Type B pancreatic cell (in vitro differentiated cells): ENCODE data around the gene RPRD1B. TPM values are rescaled to one million over a fixed set of nuclear protein-coding genes. Genes with fewer than 3 reads are reported as not detected.

ENCODE experiments used
- DNase-seq: peaks from one replicate; pipeline ENCODE4 v3.0.0; 2021; ENCODE audit warnings: mixed read lengths; ENCODE audit not compliant: unreplicated experiment; ENCODE audit errors: extremely low spot score
- H3K27ac Mint-ChIP-seq: 2 replicates; pipeline ENCODE4 v1.8.0; 2021; ENCODE audit warnings: mild to moderate bottlenecking, mixed read lengths
- H3K27me3 Mint-ChIP-seq: 2 replicates; pipeline ENCODE4 v1.8.0; 2021; ENCODE audit warnings: mixed read lengths
- H3K36me3 Mint-ChIP-seq: 2 replicates; pipeline ENCODE4 v1.8.0; 2021; ENCODE audit warnings: mixed read lengths
- H3K4me1 Mint-ChIP-seq: one replicate; pipeline ENCODE4 v1.8.0; 2021; ENCODE audit warnings: mixed read lengths; ENCODE audit not compliant: unreplicated experiment
- H3K4me3 Mint-ChIP-seq: 2 replicates; pipeline ENCODE4 v1.8.0; 2021; ENCODE audit warnings: mild to moderate bottlenecking, mixed read lengths
- H3K9me3 Mint-ChIP-seq: 2 replicates; pipeline ENCODE4 v1.8.0; 2021; ENCODE audit warnings: mixed read lengths
- total RNA-seq: library from RNA; stranded (reverse); gene quantifications from 2 replicates; pipeline ENCODE4 v1.2.1, GENCODE V29; 2021; ENCODE audit warnings: low replicate concordance
- TF ChIP-seq, protein P1 (sequence below): fragments of 200-600 bp; sonication (generic); conservative IDR thresholded peaks from 2 replicates; pipeline ENCODE4 v1.5.0; 2021; ENCODE audit warnings: antibody characterized with exemption, mild to moderate bottlenecking

RPRD1B gene
- total RNA-seq, 1 donor from 2014 or later = 41.9 TPM

DNA sequence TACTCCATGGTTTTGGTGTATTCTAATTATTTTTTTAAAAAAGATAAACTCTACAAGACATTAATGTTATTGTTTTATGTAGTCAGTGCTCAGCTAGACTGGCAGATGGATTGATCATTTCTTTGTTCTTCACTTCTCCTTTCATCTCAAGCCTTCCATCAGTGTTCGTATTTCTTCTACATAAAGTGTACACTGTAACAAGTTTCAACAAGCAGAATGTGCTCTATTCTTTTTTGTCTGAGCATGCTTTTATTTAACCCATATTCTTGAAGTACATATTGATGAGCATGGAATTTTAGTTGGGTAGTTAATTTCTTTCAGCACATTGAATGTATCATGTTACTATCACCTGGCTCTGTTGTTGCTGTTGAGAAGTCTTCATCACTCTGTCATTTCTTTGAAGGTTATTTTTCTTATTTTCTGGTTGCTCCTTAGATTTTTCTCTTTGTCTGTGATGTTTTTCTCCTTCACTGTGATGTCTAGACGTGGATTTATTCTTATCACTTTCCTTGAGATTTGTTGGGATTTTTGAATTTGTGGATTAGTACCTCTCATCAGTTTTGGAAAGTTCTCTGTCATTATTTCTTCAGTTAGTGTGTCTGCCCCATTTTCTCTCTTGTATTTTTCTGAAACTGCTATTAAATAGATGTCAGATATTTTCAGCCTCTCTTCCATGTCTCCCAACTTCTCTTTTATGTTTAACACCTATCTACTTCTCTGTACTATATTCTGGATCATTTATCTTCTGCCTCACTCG, 83.0 kb downstream of the RPRD1B start:
- H3K36me3 Mint-ChIP-seq = no peaks in the 10 kb centered on the region
- H3K4me3 Mint-ChIP-seq = no peak overlapping the region
- peaks cover 12% of the 10 kb centered on the region for H3K4me1 Mint-ChIP-seq
- no peaks in the 10 kb centered on the region for H3K9me3 Mint-ChIP-seq
- TF ChIP-seq, protein P1, sequence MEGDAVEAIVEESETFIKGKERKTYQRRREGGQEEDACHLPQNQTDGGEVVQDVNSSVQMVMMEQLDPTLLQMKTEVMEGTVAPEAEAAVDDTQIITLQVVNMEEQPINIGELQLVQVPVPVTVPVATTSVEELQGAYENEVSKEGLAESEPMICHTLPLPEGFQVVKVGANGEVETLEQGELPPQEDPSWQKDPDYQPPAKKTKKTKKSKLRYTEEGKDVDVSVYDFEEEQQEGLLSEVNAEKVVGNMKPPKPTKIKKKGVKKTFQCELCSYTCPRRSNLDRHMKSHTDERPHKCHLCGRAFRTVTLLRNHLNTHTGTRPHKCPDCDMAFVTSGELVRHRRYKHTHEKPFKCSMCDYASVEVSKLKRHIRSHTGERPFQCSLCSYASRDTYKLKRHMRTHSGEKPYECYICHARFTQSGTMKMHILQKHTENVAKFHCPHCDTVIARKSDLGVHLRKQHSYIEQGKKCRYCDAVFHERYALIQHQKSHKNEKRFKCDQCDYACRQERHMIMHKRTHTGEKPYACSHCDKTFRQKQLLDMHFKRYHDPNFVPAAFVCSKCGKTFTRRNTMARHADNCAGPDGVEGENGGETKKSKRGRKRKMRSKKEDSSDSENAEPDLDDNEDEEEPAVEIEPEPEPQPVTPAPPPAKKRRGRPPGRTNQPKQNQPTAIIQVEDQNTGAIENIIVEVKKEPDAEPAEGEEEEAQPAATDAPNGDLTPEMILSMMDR = no peak
- no peak for DNase-seq
- H3K27ac Mint-ChIP-seq = no peak overlapping the region
- H3K27me3 Mint-ChIP-seq = no peaks in the 10 kb centered on the region

DNA sequence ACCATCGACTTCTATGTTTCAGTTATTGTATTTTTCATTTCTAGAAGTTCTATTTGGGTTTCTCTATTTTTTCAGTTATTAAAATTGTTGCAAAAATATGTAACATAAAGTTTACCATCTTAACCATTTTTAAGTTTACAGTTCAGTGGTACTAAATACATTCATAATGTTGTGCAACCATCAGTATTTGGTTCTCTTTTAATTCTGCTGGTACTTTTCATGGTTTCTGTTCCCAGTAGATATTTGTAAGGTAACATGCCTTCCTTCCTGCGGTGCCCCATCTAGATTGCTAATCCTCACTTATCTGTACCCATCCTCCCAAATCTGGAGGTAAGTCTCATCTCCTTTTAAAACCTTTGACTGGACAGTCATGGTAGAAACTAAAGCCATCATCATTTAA, 83.7 kb downstream of the RPRD1B start:
- Mint-ChIP-seq H3K36me3 (no peaks in the 10 kb centered on the region), H3K4me3 (no peak overlapping the region), H3K9me3 (no peaks in the 10 kb centered on the region), H3K27me3 (no peaks in the 10 kb centered on the region), H3K27ac (no peak overlapping the region), H3K4me1 (peaks cover 12% of the 10 kb centered on the region)
- TF ChIP-seq, protein P1 = no peak
- no peak for DNase-seq

DNA sequence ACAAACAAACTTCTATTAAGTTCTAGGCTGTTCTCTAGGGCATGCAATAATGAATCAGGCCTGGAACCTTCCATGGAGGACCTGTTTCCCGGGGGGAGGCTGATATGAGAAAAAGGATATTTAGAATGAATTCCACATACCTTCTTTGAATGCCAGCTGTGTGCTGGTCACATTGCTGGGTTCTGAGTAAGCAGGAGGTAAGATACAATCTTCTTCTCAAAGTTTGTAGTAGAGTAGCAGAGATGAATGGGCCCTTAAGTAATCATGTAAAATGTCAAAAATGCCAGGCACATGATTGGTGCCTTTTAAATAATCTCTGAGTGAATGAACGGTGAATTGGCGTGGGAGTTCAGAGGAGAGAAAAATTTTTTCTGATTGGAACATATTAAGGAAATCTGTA, 84.1 kb downstream of the RPRD1B start:
- TF ChIP-seq, protein P1 = no peak
- no peak overlapping the region for H3K27ac Mint-ChIP-seq
- no peaks in the 10 kb centered on the region for H3K36me3 Mint-ChIP-seq
- H3K27me3 Mint-ChIP-seq = no peaks in the 10 kb centered on the region
- no peaks in the 10 kb centered on the region for H3K9me3 Mint-ChIP-seq
- DNase-seq = no peak
- H3K4me1 Mint-ChIP-seq = peaks cover 12% of the 10 kb centered on the region
- no peak overlapping the region for H3K4me3 Mint-ChIP-seq

DNA sequence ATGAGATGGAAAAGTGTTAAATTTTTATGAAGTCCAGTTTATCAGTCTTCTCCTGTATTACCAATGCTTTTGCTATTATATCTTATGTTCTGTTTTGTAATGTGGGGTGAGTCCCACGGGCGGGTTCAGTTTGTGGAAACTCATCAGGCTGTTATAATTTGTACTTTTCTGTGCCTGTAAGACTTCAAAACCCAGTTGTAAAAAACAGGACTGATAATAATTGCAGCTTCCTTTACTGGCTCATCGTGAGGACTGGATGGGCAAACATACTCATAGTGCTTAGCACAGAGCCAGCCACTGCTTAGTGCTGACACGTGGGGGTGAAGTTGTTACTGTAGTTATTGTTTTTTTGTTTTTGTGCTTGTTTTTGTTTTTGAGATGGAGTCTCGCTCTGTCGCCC, 85.9 kb downstream of the RPRD1B start:
- no peak overlapping the region for H3K27ac Mint-ChIP-seq
- H3K9me3 Mint-ChIP-seq = no peaks in the 10 kb centered on the region
- H3K4me1 Mint-ChIP-seq = peaks cover 10% of the 10 kb centered on the region
- H3K36me3 Mint-ChIP-seq = no peaks in the 10 kb centered on the region
- TF ChIP-seq, protein P1 = no peak
- no peak for DNase-seq
- H3K27me3 Mint-ChIP-seq = no peaks in the 10 kb centered on the region
- H3K4me3 Mint-ChIP-seq = no peak overlapping the region

DNA sequence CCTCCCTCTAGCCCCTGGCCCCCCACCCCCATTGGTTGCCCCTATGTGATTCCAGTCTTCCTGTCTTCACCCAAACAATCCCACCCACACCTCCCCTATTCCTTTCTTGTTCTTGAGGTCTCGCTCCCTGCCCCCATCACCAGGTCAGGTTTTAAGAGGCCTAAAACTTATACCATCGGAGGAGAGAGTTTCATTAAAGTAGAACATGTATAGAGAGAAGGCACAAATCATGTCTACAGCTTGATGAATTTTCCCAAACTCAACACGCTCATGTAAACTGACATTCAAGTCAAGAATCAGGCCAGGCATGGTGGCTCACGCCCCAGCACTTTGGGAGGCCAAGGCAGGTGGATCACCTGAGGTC, 87.1 kb downstream of the RPRD1B start:
- H3K4me3 Mint-ChIP-seq = no peak overlapping the region
- H3K9me3 Mint-ChIP-seq = no peaks in the 10 kb centered on the region
- TF ChIP-seq, protein P1 = no peak
- no peak overlapping the region for H3K27ac Mint-ChIP-seq
- H3K36me3 Mint-ChIP-seq = no peaks in the 10 kb centered on the region
- H3K4me1 Mint-ChIP-seq = peaks cover 10% of the 10 kb centered on the region
- no peaks in the 10 kb centered on the region for H3K27me3 Mint-ChIP-seq
- DNase-seq = no peak
